Left ventricle myocardium inferior (tissue), 1 donor: ENCODE results near the gene VPS39. TPM values are rescaled to one million over a fixed set of nuclear protein-coding genes. Genes with fewer than 3 reads are reported as not detected.
"Not testable (repeated sequence)": the region's sequence is repeated elsewhere in the genome, so short reads cannot be mapped to it uniquely, and the experiment has no call there.

Experiments used
- DNase-seq: peaks from one replicate; pipeline ENCODE4 v3.0.0-alpha.2; 2020
- H3K27ac ChIP-seq: fragments of 200-600 bp; replicated peaks from 2 replicates; pipeline ENCODE4 v1.8.0; 2021
- H3K27me3 ChIP-seq: fragments of 200-600 bp; 2 replicates; pipeline ENCODE4 v1.8.0; 2021; ENCODE audit warnings: low read depth
- H3K36me3 ChIP-seq: fragments of 200-600 bp; 2 replicates; pipeline ENCODE4 v1.8.0; 2021
- H3K4me1 ChIP-seq: fragments of 200-600 bp; 2 replicates; pipeline ENCODE4 v1.8.0; 2021
- H3K4me3 ChIP-seq: fragments of 200-600 bp; 2 replicates; pipeline ENCODE4 v1.8.0; 2021; ENCODE audit warnings: mild to moderate bottlenecking, moderate library complexity
- H3K9me3 ChIP-seq: fragments of 200-600 bp; replicated peaks from 2 replicates; pipeline ENCODE4 v1.8.0; 2021
- intact Hi-C: fragments of 100-400 bp; cut with micrococcal nuclease; formaldehyde crosslinking; loops from one replicate; pipeline ENCODE4 v1.11.0; 2022
- total RNA-seq: library from RNA; stranded (reverse); fragmentation: NEBNext Ultra II Directional; extraction: Animal tissue kit (Norgen Biotek cat#: 25700); gene quantifications from one replicate; pipeline ENCODE4 v1.2.1, GENCODE V29; 2021
- TF ChIP-seq, protein P1 (sequence below): fragments of 200-600 bp; IDR thresholded peaks from 2 replicates; pipeline ENCODE4 v1.8.0; 2021; ENCODE audit warnings: antibody characterized with exemption, mild to moderate bottlenecking, borderline replicate concordance
- donor health status: DM: no; HTN: yes; CAD: no; lungs with severe emphysema.

Gene VPS39
- total RNA-seq, 1 donor from 2014 or later: 49.2 TPM

GRCh38 chr15:42233107-42233506, 25.0 kb upstream of the VPS39 start:
- intact Hi-C loops: no loop called here

GRCh38 chr15:42232606-42233005, 24.5 kb upstream of the VPS39 start:
- Histone ChIP-seq H3K36me3 (peaks cover 99% of the 10 kb centered on the region), H3K9me3 (no peaks in the 10 kb centered on the region), H3K4me1 (no peaks in the 10 kb centered on the region), H3K27me3 (no peaks in the 10 kb centered on the region), H3K27ac (no peak overlapping the region), H3K4me3 (no peak overlapping the region)
- no peak for DNase-seq
- TF ChIP-seq, protein P1, sequence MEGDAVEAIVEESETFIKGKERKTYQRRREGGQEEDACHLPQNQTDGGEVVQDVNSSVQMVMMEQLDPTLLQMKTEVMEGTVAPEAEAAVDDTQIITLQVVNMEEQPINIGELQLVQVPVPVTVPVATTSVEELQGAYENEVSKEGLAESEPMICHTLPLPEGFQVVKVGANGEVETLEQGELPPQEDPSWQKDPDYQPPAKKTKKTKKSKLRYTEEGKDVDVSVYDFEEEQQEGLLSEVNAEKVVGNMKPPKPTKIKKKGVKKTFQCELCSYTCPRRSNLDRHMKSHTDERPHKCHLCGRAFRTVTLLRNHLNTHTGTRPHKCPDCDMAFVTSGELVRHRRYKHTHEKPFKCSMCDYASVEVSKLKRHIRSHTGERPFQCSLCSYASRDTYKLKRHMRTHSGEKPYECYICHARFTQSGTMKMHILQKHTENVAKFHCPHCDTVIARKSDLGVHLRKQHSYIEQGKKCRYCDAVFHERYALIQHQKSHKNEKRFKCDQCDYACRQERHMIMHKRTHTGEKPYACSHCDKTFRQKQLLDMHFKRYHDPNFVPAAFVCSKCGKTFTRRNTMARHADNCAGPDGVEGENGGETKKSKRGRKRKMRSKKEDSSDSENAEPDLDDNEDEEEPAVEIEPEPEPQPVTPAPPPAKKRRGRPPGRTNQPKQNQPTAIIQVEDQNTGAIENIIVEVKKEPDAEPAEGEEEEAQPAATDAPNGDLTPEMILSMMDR: no peak
- intact Hi-C loops: no loop called here

More at GRCh38 chr15:42233107-42233506, 25.0 kb upstream of the VPS39 start:
- Histone ChIP-seq H3K27ac (no peak overlapping the region), H3K9me3 (no peaks in the 10 kb centered on the region), H3K27me3 (no peaks in the 10 kb centered on the region), H3K4me3 (no peak overlapping the region), H3K36me3 (peaks cover 99% of the 10 kb centered on the region), H3K4me1 (no peaks in the 10 kb centered on the region)
- no peak for DNase-seq
- TF ChIP-seq, protein P1: no peak

DNA sequence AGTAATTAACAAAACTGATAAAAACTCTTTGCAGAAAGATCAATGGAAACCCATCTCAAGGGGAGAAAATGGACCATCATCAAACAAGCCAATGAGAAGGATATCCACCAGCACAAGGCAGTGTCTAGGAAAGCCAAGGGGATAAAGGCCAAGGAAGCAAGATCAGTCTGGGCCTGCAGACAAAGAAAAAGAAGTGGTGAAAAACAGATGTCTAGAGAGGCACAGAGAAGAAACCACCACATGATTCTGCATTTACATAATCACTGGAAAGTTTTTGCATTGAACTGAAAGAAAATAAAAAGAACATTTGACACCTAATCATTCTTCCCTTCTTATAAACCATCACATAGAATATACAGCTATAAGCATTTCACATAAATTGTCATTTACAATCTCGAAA, 23.0 kb upstream of the VPS39 start:
- Histone ChIP-seq H3K27me3 (no peaks in the 10 kb centered on the region), H3K4me1 (no peaks in the 10 kb centered on the region), H3K27ac (no peak overlapping the region), H3K9me3 (no peaks in the 10 kb centered on the region), H3K36me3 (peaks cover 99% of the 10 kb centered on the region), H3K4me3 (no peak overlapping the region)
- TF ChIP-seq, protein P1: no peak
- intact Hi-C loops: no loop called here
- no peak for DNase-seq

DNA sequence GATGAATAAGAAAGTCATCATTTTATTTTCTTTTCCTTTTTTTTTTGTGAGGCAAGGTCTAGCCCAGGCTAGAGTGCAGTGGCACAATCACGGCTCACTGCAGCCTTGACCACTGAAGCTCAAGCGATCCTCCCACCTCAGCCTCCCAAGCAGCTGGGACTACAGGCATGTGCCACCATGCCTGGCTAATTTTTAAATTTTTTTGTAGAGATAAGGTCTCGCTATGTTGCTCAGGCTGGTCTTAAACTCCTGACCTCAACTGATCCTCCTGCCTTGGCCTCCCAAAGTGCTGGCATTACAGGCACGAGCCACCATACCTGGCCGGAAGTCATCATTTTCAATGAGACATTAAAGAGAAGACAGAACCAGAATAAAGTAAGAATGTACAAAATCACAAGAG, 20.9 kb upstream of the VPS39 start:
- peaks cover 99% of the 10 kb centered on the region for H3K36me3 ChIP-seq
- H3K4me3 ChIP-seq, H3K27ac ChIP-seq, H3K9me3 ChIP-seq, DNase-seq, H3K4me1 ChIP-seq, H3K27me3 ChIP-seq, intact Hi-C loops: not testable (repeated sequence)

GRCh38 chr15:42228036-42228435, 19.9 kb upstream of the VPS39 start:
- TF ChIP-seq, protein P1: no peak
- peaks cover 98% of the 10 kb centered on the region for H3K36me3 ChIP-seq

GRCh38 chr15:42226648-42227047, 18.5 kb upstream of the VPS39 start:
- intact Hi-C loops: no loop called here
- Histone ChIP-seq H3K27ac (no peak overlapping the region), H3K9me3 (no peaks in the 10 kb centered on the region), H3K27me3 (no peaks in the 10 kb centered on the region), H3K4me1 (no peaks in the 10 kb centered on the region), H3K36me3 (peaks cover 98% of the 10 kb centered on the region), H3K4me3 (no peak overlapping the region)
- TF ChIP-seq, protein P1: no peak
- no peak for DNase-seq

More at GRCh38 chr15:42228036-42228435, 19.9 kb upstream of the VPS39 start:
- Histone ChIP-seq H3K27me3 (no peaks in the 10 kb centered on the region), H3K9me3 (no peaks in the 10 kb centered on the region), H3K27ac (no peak overlapping the region), H3K4me1 (no peaks in the 10 kb centered on the region), H3K4me3 (no peak overlapping the region)
- DNase-seq: no peak
- intact Hi-C loops: no loop called here
